ENCODE measurements around the gene ABHD17C. TPM values are rescaled to one million over a fixed set of nuclear protein-coding genes. Genes with fewer than 3 reads are reported as not detected.

Gene ABHD17C
- total RNA-seq, 3 donors from 2014 or later = 1.3 to 5.2 (median 5.1) TPM

- Histone ChIP-seq H3K4me3 (no peak overlapping the region), H3K9me3 (no peaks in the 10 kb centered on the region), H3K4me1 (no peaks in the 10 kb centered on the region), H3K27me3 (no peaks in the 10 kb centered on the region), H3K27ac (no peak overlapping the region), H3K36me3 (no peaks in the 10 kb centered on the region)
- DNase-seq (ENCODE audit: low spot score in 2 of 2) = no peak
- intact Hi-C loops (cut with DNase I; ENCODE audit: low total_unique reads) = no loop called here
- TF ChIP-seq, protein P1, sequence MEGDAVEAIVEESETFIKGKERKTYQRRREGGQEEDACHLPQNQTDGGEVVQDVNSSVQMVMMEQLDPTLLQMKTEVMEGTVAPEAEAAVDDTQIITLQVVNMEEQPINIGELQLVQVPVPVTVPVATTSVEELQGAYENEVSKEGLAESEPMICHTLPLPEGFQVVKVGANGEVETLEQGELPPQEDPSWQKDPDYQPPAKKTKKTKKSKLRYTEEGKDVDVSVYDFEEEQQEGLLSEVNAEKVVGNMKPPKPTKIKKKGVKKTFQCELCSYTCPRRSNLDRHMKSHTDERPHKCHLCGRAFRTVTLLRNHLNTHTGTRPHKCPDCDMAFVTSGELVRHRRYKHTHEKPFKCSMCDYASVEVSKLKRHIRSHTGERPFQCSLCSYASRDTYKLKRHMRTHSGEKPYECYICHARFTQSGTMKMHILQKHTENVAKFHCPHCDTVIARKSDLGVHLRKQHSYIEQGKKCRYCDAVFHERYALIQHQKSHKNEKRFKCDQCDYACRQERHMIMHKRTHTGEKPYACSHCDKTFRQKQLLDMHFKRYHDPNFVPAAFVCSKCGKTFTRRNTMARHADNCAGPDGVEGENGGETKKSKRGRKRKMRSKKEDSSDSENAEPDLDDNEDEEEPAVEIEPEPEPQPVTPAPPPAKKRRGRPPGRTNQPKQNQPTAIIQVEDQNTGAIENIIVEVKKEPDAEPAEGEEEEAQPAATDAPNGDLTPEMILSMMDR (IDR thresholded peaks at IDR 0.05) = no peak
- TF ChIP-seq POLR2A (IDR thresholded peaks at IDR 0.05) (no peak), POLR2AphosphoS5 (IDR thresholded peaks at IDR 0.05) (no peak)
Observed at GRCh38 chr15:80732818-80733217, 37.7 kb downstream of the ABHD17C start.

DNA sequence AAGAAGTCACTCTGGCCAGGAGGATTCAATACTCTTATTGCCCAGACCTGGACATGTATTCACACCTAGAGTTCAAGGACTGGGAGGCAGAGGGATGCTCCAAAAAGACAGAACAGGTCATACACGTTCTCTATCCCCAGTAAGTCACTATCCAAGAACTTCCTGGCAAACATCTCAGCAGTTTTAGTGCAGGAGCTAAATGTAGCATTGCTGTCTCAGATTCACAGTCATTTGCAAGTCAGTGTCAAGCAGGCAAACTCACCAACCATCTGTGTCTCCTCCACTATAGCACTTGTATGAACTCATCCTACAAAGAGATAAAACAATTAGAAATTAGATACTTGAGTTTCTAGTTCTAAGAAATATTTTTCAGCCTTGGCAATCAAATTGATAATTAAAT is 38.4 kb downstream of the ABHD17C start:
- TF ChIP-seq, protein P1 (IDR thresholded peaks at IDR 0.05) = no peak
- no peak for TF ChIP-seq POLR2A (IDR thresholded peaks at IDR 0.05)
- no peak for TF ChIP-seq POLR2AphosphoS5 (IDR thresholded peaks at IDR 0.05)
- H3K4me1 ChIP-seq = no peaks in the 10 kb centered on the region
- no peaks in the 10 kb centered on the region for H3K36me3 ChIP-seq
- no peak overlapping the region for H3K27ac ChIP-seq
- H3K4me3 ChIP-seq = no peak overlapping the region
- no peak for DNase-seq (ENCODE audit: low spot score in 2 of 2)
- intact Hi-C loops (cut with DNase I; ENCODE audit: low total_unique reads) = no loop called here
- H3K27me3 ChIP-seq = no peaks in the 10 kb centered on the region
- no peaks in the 10 kb centered on the region for H3K9me3 ChIP-seq

GRCh38 chr15:80735344-80735743 is 40.2 kb downstream of the ABHD17C start:
- Histone ChIP-seq H3K27me3 (no peaks in the 10 kb centered on the region), H3K4me1 (no peaks in the 10 kb centered on the region)

DNA sequence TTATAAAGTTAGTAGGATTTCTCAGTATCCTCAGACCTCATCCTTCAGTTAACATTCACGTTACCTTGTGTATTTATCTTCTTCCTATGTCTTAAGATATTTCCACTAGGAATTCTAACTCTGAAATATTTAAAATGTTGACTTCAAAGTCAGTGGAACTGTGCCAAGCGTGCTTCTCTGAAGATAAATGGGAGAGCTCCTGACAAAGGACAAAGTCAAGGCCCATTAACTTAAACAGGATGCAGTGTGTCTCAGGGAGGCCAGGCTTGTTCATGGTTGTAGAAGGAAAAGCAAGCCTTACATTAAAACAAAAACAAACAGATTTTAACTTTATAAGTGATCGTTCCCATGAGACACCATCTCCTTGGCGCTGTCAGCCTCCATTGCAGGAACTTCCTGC is 41.5 kb downstream of the ABHD17C start:
- H3K27ac ChIP-seq = no peak overlapping the region
- no peaks in the 10 kb centered on the region for H3K4me1 ChIP-seq

More at GRCh38 chr15:80735344-80735743, 40.2 kb downstream of the ABHD17C start:
- intact Hi-C loops (cut with DNase I; ENCODE audit: low total_unique reads) = no loop called here
- DNase-seq (ENCODE audit: low spot score in 2 of 2) = no peak
- no peaks in the 10 kb centered on the region for H3K36me3 ChIP-seq
- no peaks in the 10 kb centered on the region for H3K9me3 ChIP-seq
- no peak overlapping the region for H3K27ac ChIP-seq
- H3K4me3 ChIP-seq = no peak overlapping the region
- TF ChIP-seq, protein P1 (IDR thresholded peaks at IDR 0.05) = no peak
- TF ChIP-seq POLR2AphosphoS5 (IDR thresholded peaks at IDR 0.05) (no peak), POLR2A (IDR thresholded peaks at IDR 0.05) (no peak)

DNA sequence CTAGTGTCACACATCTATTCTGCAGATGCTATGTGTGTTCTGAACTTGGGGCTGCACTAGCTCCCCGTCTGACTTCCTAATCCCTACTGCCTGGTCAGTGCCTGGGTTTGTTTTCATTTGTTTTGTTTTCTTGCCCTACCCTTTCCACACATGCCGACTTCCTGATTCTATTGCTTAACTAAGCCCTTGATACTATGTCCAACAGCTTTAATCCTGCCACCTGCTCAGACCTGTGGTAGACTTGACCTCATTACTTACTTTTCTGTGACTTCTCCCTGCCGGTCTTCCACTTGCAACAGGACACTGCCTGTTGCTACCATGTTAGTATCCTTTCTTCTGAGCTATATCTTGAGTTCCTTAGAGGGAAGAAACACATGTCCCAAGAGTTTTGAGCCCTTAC is 44.8 kb downstream of the ABHD17C start:
- intact Hi-C loops (cut with DNase I; ENCODE audit: low total_unique reads) = no loop called here
- no peak for DNase-seq (ENCODE audit: low spot score in 2 of 2)
- TF ChIP-seq POLR2AphosphoS5 (IDR thresholded peaks at IDR 0.05) (no peak), POLR2A (IDR thresholded peaks at IDR 0.05) (no peak)
- TF ChIP-seq, protein P1 (IDR thresholded peaks at IDR 0.05) = no peak

More for the DNA sequence above, 41.5 kb downstream of the ABHD17C start:
- DNase-seq (ENCODE audit: low spot score in 2 of 2) = no peak
- H3K4me3 ChIP-seq = no peak overlapping the region
- no peaks in the 10 kb centered on the region for H3K36me3 ChIP-seq
- no peaks in the 10 kb centered on the region for H3K27me3 ChIP-seq
- no peaks in the 10 kb centered on the region for H3K9me3 ChIP-seq
- TF ChIP-seq, protein P1 (IDR thresholded peaks at IDR 0.05) = no peak
- TF ChIP-seq POLR2AphosphoS5 (IDR thresholded peaks at IDR 0.05) = no peak
- TF ChIP-seq POLR2A (IDR thresholded peaks at IDR 0.05) = no peak
- intact Hi-C loops (cut with DNase I; ENCODE audit: low total_unique reads) = no loop called here

More for the DNA sequence above, 44.8 kb downstream of the ABHD17C start:
- Histone ChIP-seq H3K4me1 (no peaks in the 10 kb centered on the region), H3K4me3 (no peak overlapping the region), H3K36me3 (no peaks in the 10 kb centered on the region), H3K9me3 (no peaks in the 10 kb centered on the region), H3K27me3 (no peaks in the 10 kb centered on the region), H3K27ac (no peak overlapping the region)
